Small intestine (tissue), 7 donors: Measurements from ENCODE around the gene CYTH3. TPM values are rescaled to one million over a fixed set of nuclear protein-coding genes. Genes with fewer than 3 reads are reported as not detected.

ENCODE experiments used
- DNase-seq, 2 donors: peaks; one replicate each; pipeline versions ENCODE4 v3.0.0 to v3.0.0-alpha.2; 2013
- FAIRE-seq: peaks from 2 replicates; lab custom pipeline; 2012; peaks lifted over from hg19 to GRCh38; lab: Jason Lieb, UNC
- H3K27ac ChIP-seq, 3 donors: one replicate each; pipeline ENCODE4 v1.5.1; 2013; ENCODE audit warnings: low read length in 2 of 3, mild to moderate bottlenecking in 2 of 3, control low read depth in 1 of 3, inconsistent platforms in 1 of 3, low read depth in 1 of 3, moderate library complexity in 1 of 3
- H3K27me3 ChIP-seq, 3 donors: one replicate each; pipeline ENCODE4 v1.6.1; 2013; ENCODE audit warnings: low read length in 3 of 3, inconsistent platforms in 1 of 3; ENCODE audit not compliant: control insufficient read depth in 3 of 3, insufficient read depth in 3 of 3
- H3K36me3 ChIP-seq, 3 donors: one replicate each; pipeline ENCODE4 v1.6.1; 2013; ENCODE audit warnings: low read length in 3 of 3, inconsistent platforms in 1 of 3, low read depth in 1 of 3, mild to moderate bottlenecking in 1 of 3, moderate library complexity in 1 of 3; ENCODE audit not compliant: control insufficient read depth in 3 of 3, insufficient read depth in 2 of 3
- H3K4me1 ChIP-seq, 3 donors: one replicate each; pipeline ENCODE4 v1.6.1; 2013; ENCODE audit warnings: low read length in 2 of 3, inconsistent platforms in 1 of 3, low read depth in 1 of 3, mild to moderate bottlenecking in 1 of 3, moderate library complexity in 1 of 3; ENCODE audit not compliant: control insufficient read depth in 3 of 3, insufficient read depth in 2 of 3
- H3K4me3 ChIP-seq, 3 donors: one replicate each; pipeline ENCODE4 v1.5.1; 2013; ENCODE audit warnings: low read length in 3 of 3, control low read depth in 1 of 3, inconsistent platforms in 1 of 3, low read depth in 1 of 3, mild to moderate bottlenecking in 1 of 3, moderate library complexity in 1 of 3
- H3K9me3 ChIP-seq, 2 donors: one replicate each; pipeline ENCODE4 v1.6.1; 2013; ENCODE audit warnings: low read depth in 1 of 2, low read length in 1 of 2; ENCODE audit not compliant: control insufficient read depth in 2 of 2, insufficient read depth in 1 of 2
- WGBS, 3 donors: extraction: QIAGEN DNeasy Blood & Tissue Kit; methylation state at CpG; one replicate each; pipeline ENCODE4 v1.1.7; 2013; 5-methylcytosine and 5-hydroxymethylcytosine counted together
- polyA plus RNA-seq, 4 donors: library from polyadenylated mRNA; stranded (reverse) in 3 of 4; unstranded in 1 of 4; fragments of 200-250 nt in 3 of 4; fragments of 120-200 nt in 1 of 4; gene quantifications; one replicate each; pipeline versions ENCODE4 v1.2.1 to v1.2.3, GENCODE V29; 2013
- donor health status: healthy with polysubstance abuse.
- donor health status: control.
- donor health status: control.
- donor health status: Bipolar disorder and iron deficiency.
- donor health status: healthy.

The CYTH3 gene
- polyA plus RNA-seq, 4 donors = 21.3 to 27.3 (median 24.4) TPM

- 96% methylated on average over 16 of the region's 16 CpGs for WGBS, 3 donors
- peaks cover 13 to 58% (median 28%) of the 10 kb centered on the region in 3 donors for H3K36me3 ChIP-seq
- FAIRE-seq (no peak), DNase-seq (no peak)
- H3K4me3 ChIP-seq = no peak overlapping the region
- no peaks in the 10 kb centered on the region for H3K9me3 ChIP-seq
- no peaks in the 10 kb centered on the region for H3K4me1 ChIP-seq
- H3K27me3 ChIP-seq = no peaks in the 10 kb centered on the region
- no peak overlapping the region for H3K27ac ChIP-seq
These were observed 129.5 kb downstream of the CYTH3 start for GRCh38 chr7:6142871-6143380.

- no peak overlapping the region for H3K27ac ChIP-seq
- DNase-seq = no peak
- no peaks in the 10 kb centered on the region for H3K9me3 ChIP-seq
- no peaks in the 10 kb centered on the region for H3K4me1 ChIP-seq
- FAIRE-seq = no peak
- no peaks in the 10 kb centered on the region for H3K27me3 ChIP-seq
- no peak overlapping the region for H3K4me3 ChIP-seq
- WGBS, 3 donors = 85 to 87% (median 86%) methylated on average over 15 to 17 of the region's 17 CpGs
- peaks cover 2 to 42% (median 16%) of the 10 kb centered on the region in 3 donors for H3K36me3 ChIP-seq
These were observed 133.0 kb downstream of the CYTH3 start for GRCh38 chr7:6139189-6139996.

DNA sequence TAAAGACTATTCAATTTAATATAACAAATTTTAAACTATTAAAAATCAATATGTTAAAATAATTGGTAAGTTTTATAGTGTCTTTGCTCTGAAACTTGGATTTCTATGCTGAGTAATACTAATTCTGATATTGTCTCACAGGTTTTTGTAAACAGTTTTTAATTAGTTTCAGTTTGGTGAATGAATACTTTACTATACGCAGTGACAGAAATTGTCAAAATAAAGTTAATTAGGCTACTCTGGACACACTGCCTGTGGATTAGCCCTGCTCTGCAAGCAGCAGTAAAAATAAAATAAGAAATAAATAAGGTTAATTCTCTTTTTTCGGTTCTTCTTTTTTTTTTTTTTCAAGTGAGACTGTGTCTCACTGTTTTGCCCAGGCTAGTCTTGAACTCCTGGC is 135.9 kb downstream of the CYTH3 start:
- DNase-seq (no peak), FAIRE-seq (no peak)
- Histone ChIP-seq H3K27ac (no peak overlapping the region), H3K4me1 (no peaks in the 10 kb centered on the region), H3K4me3 (no peak overlapping the region), H3K27me3 (no peaks in the 10 kb centered on the region), H3K36me3 (peaks cover 2 to 47% (median 15%) of the 10 kb centered on the region in 3 donors), H3K9me3 (peaks cover 0 to 10% of the 10 kb centered on the region in 2 donors)
- 91 to 95% (median 93%) methylated on average over 2 of the region's 2 CpGs for WGBS, 3 donors

- H3K4me1 ChIP-seq = no peaks in the 10 kb centered on the region
- H3K27me3 ChIP-seq = no peaks in the 10 kb centered on the region
- H3K27ac ChIP-seq = no peak overlapping the region
- DNase-seq = no peak
- H3K9me3 ChIP-seq = peaks cover 0 to 17% of the 10 kb centered on the region in 2 donors
- H3K36me3 ChIP-seq = peaks cover 2 to 59% (median 7%) of the 10 kb centered on the region in 3 donors
- no peak for FAIRE-seq
- H3K4me3 ChIP-seq = no peak overlapping the region
- 96 to 100% (median 96%) methylated on average over 1 of the region's 1 CpG for WGBS, 3 donors
These were observed 139.2 kb downstream of the CYTH3 start for GRCh38 chr7:6133249-6133648.

DNA sequence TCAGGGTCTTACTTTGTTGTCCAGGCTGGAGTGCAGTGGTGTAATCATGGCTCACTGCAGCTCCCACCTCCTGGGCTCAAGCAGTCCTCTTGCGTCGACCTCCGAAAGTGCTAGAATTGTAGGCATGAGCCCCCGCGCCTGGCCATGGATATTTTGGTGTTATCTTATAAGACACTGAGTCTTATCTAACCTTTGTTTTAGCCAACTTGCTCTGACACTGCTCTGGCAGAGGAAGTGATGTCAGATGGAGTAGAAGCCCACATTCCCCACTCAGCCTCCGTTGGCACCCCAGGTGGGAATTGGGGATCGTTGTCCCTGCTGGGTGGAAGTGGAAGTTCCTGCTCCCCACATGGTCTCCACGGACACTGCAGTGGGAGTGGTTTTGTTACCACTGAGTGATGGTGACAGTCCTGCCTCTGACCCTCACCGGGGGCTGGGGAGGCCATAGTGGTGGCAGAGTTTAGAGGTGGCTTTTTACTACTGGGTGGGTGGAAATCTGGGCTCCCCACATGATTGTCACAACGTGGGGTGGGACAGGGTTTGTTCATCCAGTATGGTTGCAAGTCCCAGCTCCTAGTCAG is 142.3 kb downstream of the CYTH3 start:
- H3K9me3 ChIP-seq = peaks cover 0 to 17% of the 10 kb centered on the region in 2 donors
- no peaks in the 10 kb centered on the region for H3K4me1 ChIP-seq
- no peak overlapping the region for H3K27ac ChIP-seq
- no peak overlapping the region for H3K4me3 ChIP-seq
- H3K27me3 ChIP-seq = no peaks in the 10 kb centered on the region
- H3K36me3 ChIP-seq = peaks cover 5 to 56% (median 7%) of the 10 kb centered on the region in 3 donors
- no peak for FAIRE-seq
- 91 to 92% (median 92%) methylated on average over 10 of the region's 10 CpGs for WGBS, 3 donors
- no peak for DNase-seq

DNA sequence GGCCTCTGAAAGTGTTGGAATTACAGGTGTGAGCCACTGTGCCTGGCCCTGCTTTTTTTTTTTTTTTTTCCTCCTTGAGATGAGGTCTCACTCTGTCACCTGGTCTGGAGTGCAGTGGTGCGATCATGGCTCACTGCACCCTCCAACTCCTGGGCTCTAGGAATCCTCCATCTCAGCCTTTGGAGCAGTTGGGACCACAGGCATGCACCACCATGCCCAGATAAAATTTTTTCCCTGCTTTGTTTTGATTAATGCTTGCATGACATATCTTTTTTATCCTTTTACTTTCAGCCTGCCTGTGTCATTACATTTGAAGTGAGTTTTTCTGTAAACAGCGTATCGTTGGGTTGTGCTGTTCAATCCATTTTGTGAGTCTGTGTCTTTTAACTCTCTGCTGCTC is 144.2 kb downstream of the CYTH3 start:
- 90 to 99% (median 92%) methylated on average over 3 of the region's 3 CpGs for WGBS, 3 donors
- peaks cover 4 to 62% (median 5%) of the 10 kb centered on the region in 3 donors for H3K36me3 ChIP-seq
- no peak for FAIRE-seq

DNA sequence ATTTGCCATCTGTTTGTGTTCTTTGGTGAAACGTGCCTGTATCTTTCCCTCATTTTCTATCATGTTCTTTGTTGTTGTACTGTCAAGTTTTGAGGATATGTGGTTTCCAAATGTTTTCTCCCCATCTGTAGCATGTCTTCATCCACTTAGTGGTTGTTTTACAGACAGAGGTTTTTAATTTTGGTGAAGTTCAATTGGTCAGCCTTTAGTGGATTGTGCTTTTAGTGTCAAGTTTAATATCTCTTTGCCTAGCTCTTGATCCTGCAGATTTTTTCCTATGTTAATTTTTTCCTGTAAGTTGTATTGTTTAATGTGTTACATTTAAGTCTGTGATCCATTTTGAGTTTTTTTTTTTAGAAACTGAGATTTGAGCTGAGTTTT is 145.3 kb downstream of the CYTH3 start:
- Histone ChIP-seq H3K9me3 (peaks cover 0 to 25% of the 10 kb centered on the region in 2 donors), H3K27me3 (no peaks in the 10 kb centered on the region), H3K36me3 (peaks cover 4 to 65% (median 5%) of the 10 kb centered on the region in 3 donors), H3K27ac (no peak overlapping the region), H3K4me3 (no peak overlapping the region), H3K4me1 (no peaks in the 10 kb centered on the region)
- 63 to 81% (median 68%) methylated on average over 1 of the region's 1 CpG for WGBS, 3 donors
- no peak for FAIRE-seq
- DNase-seq = no peak

More for the DNA sequence above, 144.2 kb downstream of the CYTH3 start:
- H3K4me1 ChIP-seq = no peaks in the 10 kb centered on the region
- no peak overlapping the region for H3K27ac ChIP-seq
- H3K4me3 ChIP-seq = no peak overlapping the region
- H3K9me3 ChIP-seq = peaks cover 0 to 25% of the 10 kb centered on the region in 2 donors
- no peaks in the 10 kb centered on the region for H3K27me3 ChIP-seq
- DNase-seq = no peak

- peaks cover 0 to 28% of the 10 kb centered on the region in 2 donors for H3K9me3 ChIP-seq
- 95 to 97% (median 95%) methylated on average over 8 of the region's 8 CpGs for WGBS, 3 donors
- DNase-seq (no peak), FAIRE-seq (no peak)
- H3K36me3 ChIP-seq = peaks cover 9 to 60% (median 10%) of the 10 kb centered on the region in 3 donors
- no peak overlapping the region for H3K27ac ChIP-seq
- H3K4me1 ChIP-seq = no peaks in the 10 kb centered on the region
- H3K4me3 ChIP-seq = no peak overlapping the region
- H3K27me3 ChIP-seq = no peaks in the 10 kb centered on the region
These were observed 148.6 kb downstream of the CYTH3 start for GRCh38 chr7:6123843-6124242.
